Endothelial cell (in vitro differentiated cells): Measurements from ENCODE around the gene EPS8. TPM values are rescaled to one million over a fixed set of nuclear protein-coding genes. Genes with fewer than 3 reads are reported as not detected.

ENCODE experiments used
- DNase-seq: peaks from one replicate; pipeline ENCODE4 v3.0.0; 2021; ENCODE audit warnings: low spot score
- H3K27ac Mint-ChIP-seq: one replicate; pipeline ENCODE4 v1.8.0; 2021; ENCODE audit warnings: mixed read lengths, inconsistent platforms; ENCODE audit not compliant: unreplicated experiment
- H3K27me3 Mint-ChIP-seq: one replicate; pipeline ENCODE4 v1.8.0; 2021; ENCODE audit warnings: mild to moderate bottlenecking, moderate library complexity, mixed read lengths, inconsistent platforms; ENCODE audit not compliant: unreplicated experiment
- H3K36me3 Mint-ChIP-seq: one replicate; pipeline ENCODE4 v1.8.0; 2021; ENCODE audit warnings: mild to moderate bottlenecking, low read depth, mixed read lengths, inconsistent platforms; ENCODE audit not compliant: unreplicated experiment
- H3K4me1 Mint-ChIP-seq: one replicate; pipeline ENCODE4 v1.8.0; 2021; ENCODE audit warnings: mild to moderate bottlenecking, mixed read lengths, inconsistent platforms; ENCODE audit not compliant: unreplicated experiment
- H3K4me3 Mint-ChIP-seq: one replicate; pipeline ENCODE4 v1.8.0; 2021; ENCODE audit warnings: mild to moderate bottlenecking, mixed read lengths, inconsistent platforms; ENCODE audit not compliant: unreplicated experiment
- H3K9me3 Mint-ChIP-seq: one replicate; pipeline ENCODE4 v1.8.0; 2021; ENCODE audit warnings: mixed read lengths, inconsistent platforms; ENCODE audit not compliant: unreplicated experiment
- total RNA-seq: library from RNA; stranded (reverse); fragmentation: NEBNext Ultra II Directional; extraction: Animal tissue kit (Norgen Biotek cat#: 25700); gene quantifications from one replicate; pipeline ENCODE4 v1.2.1, GENCODE V29; 2021; ENCODE audit not compliant: unreplicated experiment
- TF ChIP-seq, protein P1 (sequence below): fragments of 200-600 bp; sonication (generic); IDR thresholded peaks from one replicate; pipeline ENCODE4 v1.5.0; 2021; ENCODE audit warnings: antibody characterized with exemption; ENCODE audit not compliant: unreplicated experiment

EPS8 gene
- total RNA-seq, 1 donor from 2014 or later: 2.7 TPM

DNA sequence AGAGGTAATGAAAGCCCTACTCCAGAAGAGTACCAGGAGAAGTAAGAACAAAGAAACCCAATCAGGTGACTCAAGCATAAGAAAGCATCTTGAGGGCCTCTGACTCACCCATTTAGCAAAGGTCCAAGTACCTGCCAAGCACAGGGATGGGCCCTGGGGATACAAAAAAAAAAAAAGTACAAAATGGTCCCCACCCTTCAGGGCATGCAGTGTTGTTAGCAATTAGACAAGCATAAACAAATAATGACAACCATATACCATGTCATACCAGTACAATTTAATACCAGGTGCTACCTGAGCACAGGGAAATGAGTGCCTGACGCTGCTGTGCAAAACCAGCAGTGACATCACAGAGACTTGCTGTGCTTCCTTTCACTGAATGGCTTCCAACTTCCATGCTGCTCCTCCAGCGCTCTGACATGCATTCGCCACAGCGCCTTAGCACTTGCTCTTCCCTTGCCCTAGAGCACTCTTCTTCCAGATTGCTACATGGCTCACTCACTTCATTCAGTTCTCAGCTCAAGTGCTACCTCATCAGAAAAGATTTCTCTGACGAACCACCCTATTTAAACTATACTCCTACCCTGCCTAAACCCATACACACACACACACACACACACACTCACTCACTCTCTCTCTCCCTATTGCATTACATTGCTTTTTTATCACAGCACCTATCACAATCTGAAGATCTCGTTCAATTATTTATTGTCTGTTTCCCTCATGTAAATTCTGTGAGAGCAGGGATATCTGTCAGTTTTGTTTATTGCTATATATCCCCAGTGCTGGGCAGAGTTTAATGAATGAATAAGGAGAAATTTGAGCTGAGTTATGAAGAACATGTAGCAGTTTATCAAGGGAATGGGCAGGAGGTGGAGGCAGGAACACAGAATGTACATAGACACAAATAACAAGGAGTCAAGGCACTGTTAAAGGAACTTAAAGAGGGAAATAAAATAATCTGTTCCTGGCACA, 12.9 kb upstream of the EPS8 start:
- Mint-ChIP-seq H3K4me1 (peaks cover 22% of the 10 kb centered on the region), H3K36me3 (no peaks in the 10 kb centered on the region), H3K27ac (no peak overlapping the region), H3K9me3 (no peaks in the 10 kb centered on the region), H3K27me3 (no peaks in the 10 kb centered on the region), H3K4me3 (no peak overlapping the region)
- no peak for DNase-seq
- TF ChIP-seq, protein P1, sequence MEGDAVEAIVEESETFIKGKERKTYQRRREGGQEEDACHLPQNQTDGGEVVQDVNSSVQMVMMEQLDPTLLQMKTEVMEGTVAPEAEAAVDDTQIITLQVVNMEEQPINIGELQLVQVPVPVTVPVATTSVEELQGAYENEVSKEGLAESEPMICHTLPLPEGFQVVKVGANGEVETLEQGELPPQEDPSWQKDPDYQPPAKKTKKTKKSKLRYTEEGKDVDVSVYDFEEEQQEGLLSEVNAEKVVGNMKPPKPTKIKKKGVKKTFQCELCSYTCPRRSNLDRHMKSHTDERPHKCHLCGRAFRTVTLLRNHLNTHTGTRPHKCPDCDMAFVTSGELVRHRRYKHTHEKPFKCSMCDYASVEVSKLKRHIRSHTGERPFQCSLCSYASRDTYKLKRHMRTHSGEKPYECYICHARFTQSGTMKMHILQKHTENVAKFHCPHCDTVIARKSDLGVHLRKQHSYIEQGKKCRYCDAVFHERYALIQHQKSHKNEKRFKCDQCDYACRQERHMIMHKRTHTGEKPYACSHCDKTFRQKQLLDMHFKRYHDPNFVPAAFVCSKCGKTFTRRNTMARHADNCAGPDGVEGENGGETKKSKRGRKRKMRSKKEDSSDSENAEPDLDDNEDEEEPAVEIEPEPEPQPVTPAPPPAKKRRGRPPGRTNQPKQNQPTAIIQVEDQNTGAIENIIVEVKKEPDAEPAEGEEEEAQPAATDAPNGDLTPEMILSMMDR: no peak

DNA sequence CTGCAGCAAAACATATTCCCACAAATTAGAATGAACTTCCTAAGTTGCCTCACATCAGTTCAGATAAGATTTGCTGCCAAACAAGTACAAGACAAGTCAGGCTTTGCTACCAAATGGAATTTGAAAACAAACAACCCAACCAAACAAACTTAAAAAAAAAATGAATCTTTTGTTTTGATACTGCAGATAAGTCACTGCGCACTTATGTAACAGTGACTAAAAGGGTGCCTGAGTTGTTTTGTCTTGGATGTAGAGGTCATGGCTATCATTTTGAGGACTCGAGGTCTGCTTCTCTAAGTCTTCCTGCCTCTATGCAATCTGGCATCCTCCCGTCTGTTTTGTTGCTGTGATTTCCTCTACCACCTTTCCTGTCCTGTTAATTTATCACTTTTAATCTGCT, 11.1 kb upstream of the EPS8 start:
- H3K36me3 Mint-ChIP-seq: no peaks in the 10 kb centered on the region
- H3K27ac Mint-ChIP-seq: no peak overlapping the region
- no peaks in the 10 kb centered on the region for H3K27me3 Mint-ChIP-seq
- H3K9me3 Mint-ChIP-seq: no peaks in the 10 kb centered on the region
- no peak overlapping the region for H3K4me3 Mint-ChIP-seq
- peaks cover 25% of the 10 kb centered on the region for H3K4me1 Mint-ChIP-seq
- no peak for DNase-seq
- TF ChIP-seq, protein P1: no peak

DNA sequence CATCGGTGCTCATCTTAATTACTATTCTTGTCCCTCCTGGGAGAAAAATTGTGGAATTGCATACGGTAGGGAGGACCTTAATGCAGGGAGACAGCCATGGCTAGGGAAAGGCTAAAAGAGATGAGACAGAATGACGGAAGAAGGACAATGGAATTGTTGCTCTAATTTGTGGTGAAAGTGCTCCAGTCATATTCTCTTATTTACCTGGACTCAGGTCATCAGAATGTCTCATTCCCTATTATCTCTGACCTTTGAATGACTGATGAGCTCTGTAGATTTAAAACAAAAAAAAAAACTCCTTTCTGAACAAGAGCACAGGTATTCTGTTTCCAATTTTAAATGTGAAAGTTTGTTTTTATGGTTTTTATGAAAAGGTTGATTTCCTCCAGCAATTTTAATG, 8.6 kb upstream of the EPS8 start:
- Mint-ChIP-seq H3K4me3 (no peak overlapping the region), H3K36me3 (no peaks in the 10 kb centered on the region), H3K4me1 (peaks cover 25% of the 10 kb centered on the region), H3K27ac (no peak overlapping the region), H3K27me3 (no peaks in the 10 kb centered on the region), H3K9me3 (no peaks in the 10 kb centered on the region)
- TF ChIP-seq, protein P1: no peak
- no peak for DNase-seq

DNA sequence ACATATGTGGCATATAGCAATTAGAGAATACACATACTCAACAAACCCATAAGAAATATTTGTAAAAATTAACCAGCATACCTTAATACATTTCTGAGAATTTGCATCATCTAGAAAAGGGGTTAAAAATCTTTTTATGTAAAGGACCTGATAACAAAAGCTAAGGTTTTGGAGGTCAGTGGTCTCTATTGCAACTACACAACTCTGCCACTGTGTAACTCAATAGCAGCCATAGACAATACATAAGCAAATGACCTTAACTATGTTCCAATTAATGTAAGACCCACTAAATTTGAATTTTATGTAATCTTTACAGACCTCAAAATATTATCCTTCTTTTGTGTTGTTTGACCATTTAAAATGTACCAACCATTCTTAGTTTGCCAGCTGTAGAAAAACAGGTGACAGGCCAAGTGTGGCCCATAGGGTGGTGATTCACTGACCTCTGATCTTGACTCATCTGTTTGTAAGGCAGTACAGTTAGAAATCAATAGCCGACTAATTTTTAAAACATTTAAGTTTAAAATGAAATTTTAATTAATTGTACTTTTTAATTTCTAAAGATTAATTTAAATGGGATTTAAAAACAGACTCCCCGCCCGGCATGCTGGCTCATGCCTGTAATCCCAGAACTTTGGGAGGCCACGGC, 7.4 kb upstream of the EPS8 start:
- no peak overlapping the region for H3K4me3 Mint-ChIP-seq
- TF ChIP-seq, protein P1: no peak
- H3K27me3 Mint-ChIP-seq: no peaks in the 10 kb centered on the region
- no peaks in the 10 kb centered on the region for H3K36me3 Mint-ChIP-seq
- H3K4me1 Mint-ChIP-seq: peaks cover 25% of the 10 kb centered on the region
- H3K9me3 Mint-ChIP-seq: no peaks in the 10 kb centered on the region
- DNase-seq: no peak
- no peak overlapping the region for H3K27ac Mint-ChIP-seq

DNA sequence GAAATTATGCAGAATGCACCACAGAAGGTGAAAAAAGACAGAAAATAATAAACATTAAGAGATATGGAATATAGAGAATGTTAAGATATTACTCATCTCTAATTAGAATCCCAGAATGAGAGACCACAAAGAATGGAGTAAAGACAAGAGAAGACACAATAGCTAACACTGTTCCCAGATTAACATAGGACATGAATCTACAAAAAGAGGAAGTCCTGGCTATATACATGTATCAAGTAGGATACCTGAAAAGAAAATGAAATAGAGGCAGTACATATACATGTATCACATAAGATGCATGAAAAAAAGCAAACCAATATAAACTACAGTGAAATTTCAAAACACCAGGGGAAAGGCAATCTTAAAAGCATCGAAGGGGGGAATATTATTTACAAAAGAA, 5.6 kb upstream of the EPS8 start:
- TF ChIP-seq, protein P1: no peak
- H3K9me3 Mint-ChIP-seq: no peaks in the 10 kb centered on the region

More for the DNA sequence above, 5.6 kb upstream of the EPS8 start:
- Mint-ChIP-seq H3K36me3 (no peaks in the 10 kb centered on the region), H3K4me1 (peaks cover 23% of the 10 kb centered on the region), H3K4me3 (no peak overlapping the region), H3K27me3 (peaks cover 6% of the 10 kb centered on the region), H3K27ac (no peak overlapping the region)
- no peak for DNase-seq
